Measurements from ENCODE around the gene MXD4.

MXD4 gene

GRCh38 chr4:2261853-2262144 lies at the start of gene MXD4:
Gene MXD4, minus strand, starts transcription at chr4:2262109. Its CDS starts 129 bp downstream, at chr4:2261980.
- no peak for DNase-seq

DNA sequence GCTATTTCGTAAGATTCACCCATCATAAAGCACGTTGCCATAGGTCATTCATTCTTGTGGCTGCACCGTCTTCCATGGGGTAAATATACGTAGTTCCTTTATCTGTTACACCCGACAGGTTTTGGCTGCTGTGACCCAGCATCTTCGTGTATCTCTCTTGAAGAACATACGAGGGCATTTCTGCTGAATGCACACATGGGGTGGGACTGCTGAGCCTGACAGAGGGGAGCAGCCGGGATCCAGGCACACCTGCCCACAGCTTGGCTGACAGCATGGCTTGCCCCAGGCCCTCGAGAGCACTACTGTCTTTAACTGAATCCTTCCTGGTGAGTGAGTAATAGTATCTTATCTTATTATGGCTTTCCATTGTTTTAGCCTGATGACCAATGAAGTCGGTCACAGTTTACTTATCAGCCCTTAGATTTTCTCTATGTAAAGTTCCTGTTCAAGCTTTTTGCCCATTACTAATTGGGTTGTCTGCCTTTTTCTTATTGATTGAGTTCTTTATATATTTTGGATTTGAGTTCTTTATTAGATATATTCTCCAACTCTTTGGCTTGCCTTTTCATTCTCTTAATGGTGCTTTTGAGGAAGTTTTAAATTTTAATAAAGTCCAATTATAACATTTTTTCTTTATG lies 45.0 kb upstream of the MXD4 start:
- no peak for DNase-seq

GRCh38 chr4:2305766-2306501 lies 44.0 kb upstream of the MXD4 start:
- DNase-seq: no peak

DNA sequence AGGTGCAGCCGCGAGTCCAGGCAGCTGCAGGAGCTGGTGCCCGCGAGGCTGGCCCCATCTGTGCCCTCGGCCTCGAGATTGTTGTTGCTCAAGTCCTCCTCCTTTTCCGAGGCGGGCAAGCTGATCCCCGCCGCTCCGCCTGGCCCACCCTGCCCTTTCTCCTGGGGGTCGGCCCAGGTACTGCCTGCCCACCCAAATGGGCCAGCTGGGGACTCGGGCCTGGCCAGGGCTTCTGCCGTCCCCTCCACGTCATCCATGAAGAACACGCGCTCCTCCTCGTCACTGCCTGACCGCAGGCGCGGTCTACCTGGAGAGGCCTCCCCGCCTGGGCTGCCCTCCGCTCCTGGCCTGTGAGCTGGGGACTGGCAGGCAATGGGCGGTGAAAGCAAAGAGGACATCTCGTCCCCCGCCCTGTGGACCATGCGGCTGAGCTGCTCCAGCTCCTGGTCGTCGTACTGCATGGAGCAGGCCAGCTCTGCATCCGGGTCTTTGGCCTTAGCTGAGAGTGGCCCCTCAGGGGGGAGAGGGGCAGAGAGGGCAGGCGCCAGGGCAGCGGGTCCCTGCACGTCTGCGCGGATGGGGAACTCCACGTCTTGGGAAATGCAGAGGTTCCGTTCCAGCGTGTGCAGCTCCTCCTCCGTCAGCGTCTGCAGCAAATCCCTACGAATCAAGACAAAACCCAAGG lies 43.1 kb upstream of the MXD4 start:
- DNase-seq: no peak

DNA sequence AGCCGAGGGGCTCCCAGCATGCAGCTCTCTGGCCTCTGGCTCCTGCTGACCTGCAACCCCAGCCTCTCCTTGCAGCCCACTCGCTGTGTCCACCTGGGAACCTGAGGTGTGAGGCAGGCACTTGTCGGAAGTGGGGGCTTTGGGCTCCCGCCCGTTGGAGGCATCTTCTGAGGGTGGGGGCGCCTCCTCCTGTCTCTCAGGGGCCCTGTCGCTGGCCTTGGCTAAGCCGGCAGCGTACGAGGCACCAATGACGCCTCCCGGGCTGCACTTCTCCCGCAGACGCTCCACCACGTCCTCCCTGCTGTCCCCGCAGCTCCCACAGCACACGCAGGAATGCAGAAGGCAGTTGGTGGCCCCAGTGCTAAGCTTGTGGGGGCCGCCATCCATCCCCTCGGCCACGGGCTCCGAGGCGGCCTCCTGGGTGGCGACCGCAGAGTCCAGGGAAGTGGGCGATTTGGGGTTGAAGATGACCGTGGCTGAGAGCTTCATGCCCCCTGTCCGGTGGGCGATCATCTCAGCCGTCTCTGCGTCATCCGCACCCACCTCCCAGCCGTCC lies 42.5 kb upstream of the MXD4 start:
- DNase-seq: no peak

DNA sequence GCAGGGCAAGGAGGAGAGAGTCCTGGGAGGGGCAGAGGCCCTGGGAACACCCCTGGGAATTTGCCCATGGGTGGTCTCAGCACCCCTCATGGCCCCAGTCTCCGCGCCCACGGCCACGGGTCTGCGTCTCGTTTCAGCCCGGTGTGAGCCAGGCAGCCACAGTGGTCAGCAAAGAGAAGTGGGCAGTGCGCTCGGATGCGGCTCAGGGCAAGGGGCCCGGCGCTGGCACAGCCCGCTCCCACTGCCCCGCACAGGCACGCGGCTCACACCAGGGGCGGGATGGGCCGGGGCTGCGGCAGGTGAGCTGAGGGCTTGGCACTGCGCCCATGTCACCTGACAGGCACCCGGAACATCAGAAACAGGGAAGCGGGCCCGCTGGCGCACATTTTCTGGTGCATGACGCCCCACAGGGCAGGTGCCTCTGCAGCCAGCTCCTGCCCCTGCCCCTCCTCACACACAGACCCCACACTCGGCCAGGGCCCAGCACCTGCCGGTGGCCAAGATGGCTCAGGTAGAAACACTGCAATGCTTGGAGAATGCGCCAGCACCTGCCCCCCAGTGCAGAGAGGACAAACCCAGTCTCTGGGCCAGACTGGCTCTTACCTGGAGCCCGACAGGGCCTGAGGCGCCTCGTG lies 41.9 kb upstream of the MXD4 start:
- DNase-seq: no peak

- no peak for DNase-seq
These were observed 41.3 kb upstream of the MXD4 start for GRCh38 chr4:2303121-2303685.

- DNase-seq: no peak
These were observed 40.6 kb upstream of the MXD4 start for GRCh38 chr4:2302387-2303119.

GRCh38 chr4:2301806-2302205 lies 39.9 kb upstream of the MXD4 start:
- no peak for DNase-seq

- DNase-seq: no peak
These were observed 39.3 kb upstream of the MXD4 start for GRCh38 chr4:2301225-2301642.

DNA sequence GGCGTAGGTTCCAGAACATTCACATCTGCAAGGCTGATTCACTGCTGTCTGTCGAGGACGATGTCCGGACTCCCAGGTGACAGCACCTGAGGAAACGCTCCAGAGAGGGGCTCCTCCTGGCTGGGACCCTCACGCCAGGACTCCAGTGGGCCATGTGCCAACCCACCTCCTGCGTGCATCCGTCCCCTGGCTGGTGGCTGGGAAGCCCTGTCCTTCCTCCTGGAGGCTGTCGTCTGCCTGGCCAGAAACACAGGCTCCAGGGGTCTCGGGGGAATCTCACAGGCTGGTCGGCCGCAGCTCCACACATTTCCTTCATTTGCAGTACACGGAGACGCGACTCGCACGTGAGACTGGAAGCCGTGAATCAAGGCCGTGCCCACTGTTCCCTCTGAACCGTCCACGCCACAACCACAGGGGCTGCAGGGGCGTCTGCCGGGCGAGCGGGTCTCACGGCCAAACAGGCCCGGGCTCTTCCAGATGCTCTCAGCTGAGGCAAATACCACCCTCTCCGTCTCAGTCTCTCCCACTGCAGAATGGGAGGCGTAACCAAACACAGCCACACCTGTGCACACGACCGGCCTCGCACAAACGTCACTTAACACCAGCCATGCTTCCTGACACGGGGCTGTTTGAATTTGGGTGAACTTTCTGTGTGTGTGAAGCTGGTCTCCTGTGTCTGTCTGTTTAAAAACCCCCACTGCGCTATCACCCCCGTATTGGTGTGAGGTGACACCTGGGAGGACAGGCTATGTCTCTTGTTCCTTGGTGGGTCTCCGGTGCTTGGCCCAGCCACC lies 38.7 kb upstream of the MXD4 start:
- DNase-seq: no peak

- DNase-seq: no peak
These were observed 37.9 kb upstream of the MXD4 start for GRCh38 chr4:2299794-2300193.

DNA sequence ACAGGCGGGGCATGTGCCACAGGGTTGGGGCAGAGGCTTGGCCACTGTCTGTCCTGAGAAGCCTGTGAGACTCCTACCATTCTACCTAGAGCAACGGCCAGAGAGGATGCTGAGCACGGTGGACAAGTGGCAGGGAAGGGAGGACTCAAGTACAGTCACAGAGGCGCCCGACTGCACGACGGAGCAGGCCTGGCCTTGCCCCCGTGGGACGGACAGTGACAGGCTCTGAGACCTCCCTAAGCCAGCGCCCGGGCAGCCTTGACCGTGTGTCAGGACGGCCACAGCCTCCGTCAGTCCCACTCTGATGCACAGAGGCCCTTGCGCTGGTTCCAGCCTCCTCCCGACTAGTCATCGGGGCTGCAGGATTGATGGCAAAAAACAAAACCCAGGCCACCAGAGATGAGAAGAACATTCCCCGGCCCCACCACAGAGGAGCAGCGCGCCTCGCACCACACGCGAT lies 36.7 kb upstream of the MXD4 start:
- DNase-seq: no peak

GRCh38 chr4:2297606-2298531 lies 36.0 kb upstream of the MXD4 start:
- no peak for DNase-seq

- DNase-seq: no peak
These were observed 35.0 kb upstream of the MXD4 start for GRCh38 chr4:2296631-2297601.

GRCh38 chr4:2295900-2296442 lies 34.1 kb upstream of the MXD4 start:
- DNase-seq: no peak

DNA sequence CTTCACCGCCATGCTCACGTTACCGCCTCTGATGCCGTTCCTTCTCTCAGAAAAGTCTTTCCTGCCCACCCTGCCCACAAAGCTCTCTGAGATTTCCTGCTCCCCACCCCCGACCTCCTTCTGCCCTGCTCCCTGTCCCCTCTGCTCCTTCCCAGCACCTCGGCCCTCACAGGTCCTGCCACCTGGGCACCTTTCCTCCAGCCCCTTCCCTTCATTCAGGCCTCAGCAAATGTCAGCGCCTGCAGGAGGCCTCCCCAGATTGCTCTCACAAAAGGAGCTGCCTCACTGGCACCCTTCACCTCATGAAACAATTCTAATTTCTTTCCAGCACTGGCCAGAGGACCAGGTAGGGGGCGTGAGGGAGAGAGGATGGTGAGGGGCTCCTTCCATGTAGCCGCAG lies 33.6 kb upstream of the MXD4 start:
- DNase-seq: no peak

- no peak for DNase-seq
These were observed 30.8 kb upstream of the MXD4 start for GRCh38 chr4:2292646-2293108.
